WI38 (cell line): Measurements from ENCODE around the gene DPM3.

Experiments used
- H3K4me3 ChIP-seq: 2 replicates; pipeline ENCODE4 v1.5.1; 2011; ENCODE audit warnings: low read depth, mild to moderate bottlenecking, control low read depth, low read length
- TF ChIP-seq, protein P1 (sequence below): IDR thresholded peaks from 2 replicates; pipeline ENCODE4 v1.5.1; 2012; ENCODE audit warnings: low read depth, mild to moderate bottlenecking, control low read depth, low read length

The DPM3 gene

DNA sequence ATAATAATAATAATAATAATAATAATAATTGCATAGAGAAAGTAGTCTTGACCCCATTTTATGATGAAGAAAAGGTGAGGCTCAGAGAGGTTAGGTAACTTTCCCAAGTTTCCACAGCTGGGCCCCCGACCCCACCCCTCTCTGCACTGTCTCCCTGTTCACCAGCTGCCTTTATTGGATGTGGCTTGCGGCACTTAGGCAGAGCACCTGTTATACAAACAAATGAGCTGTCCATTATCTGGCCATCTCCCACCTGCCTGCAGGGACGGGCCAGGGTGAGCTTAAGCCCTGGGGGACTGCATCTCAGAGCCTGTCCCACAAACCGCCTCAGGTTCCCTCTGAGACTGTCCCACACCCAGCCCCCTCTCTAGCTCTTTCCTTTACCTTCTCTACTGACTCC lies 22.7 kb downstream of the DPM3 start:
- no peak overlapping the region for H3K4me3 ChIP-seq
- TF ChIP-seq, protein P1, sequence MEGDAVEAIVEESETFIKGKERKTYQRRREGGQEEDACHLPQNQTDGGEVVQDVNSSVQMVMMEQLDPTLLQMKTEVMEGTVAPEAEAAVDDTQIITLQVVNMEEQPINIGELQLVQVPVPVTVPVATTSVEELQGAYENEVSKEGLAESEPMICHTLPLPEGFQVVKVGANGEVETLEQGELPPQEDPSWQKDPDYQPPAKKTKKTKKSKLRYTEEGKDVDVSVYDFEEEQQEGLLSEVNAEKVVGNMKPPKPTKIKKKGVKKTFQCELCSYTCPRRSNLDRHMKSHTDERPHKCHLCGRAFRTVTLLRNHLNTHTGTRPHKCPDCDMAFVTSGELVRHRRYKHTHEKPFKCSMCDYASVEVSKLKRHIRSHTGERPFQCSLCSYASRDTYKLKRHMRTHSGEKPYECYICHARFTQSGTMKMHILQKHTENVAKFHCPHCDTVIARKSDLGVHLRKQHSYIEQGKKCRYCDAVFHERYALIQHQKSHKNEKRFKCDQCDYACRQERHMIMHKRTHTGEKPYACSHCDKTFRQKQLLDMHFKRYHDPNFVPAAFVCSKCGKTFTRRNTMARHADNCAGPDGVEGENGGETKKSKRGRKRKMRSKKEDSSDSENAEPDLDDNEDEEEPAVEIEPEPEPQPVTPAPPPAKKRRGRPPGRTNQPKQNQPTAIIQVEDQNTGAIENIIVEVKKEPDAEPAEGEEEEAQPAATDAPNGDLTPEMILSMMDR = no peak

GRCh38 chr1:155116113-155116764 lies 24.1 kb downstream of the DPM3 start:
- no peak overlapping the region for H3K4me3 ChIP-seq
- TF ChIP-seq, protein P1 = no peak

- no peak overlapping the region for H3K4me3 ChIP-seq
- TF ChIP-seq, protein P1 = no peak
Measured at GRCh38 chr1:155113450-155113980, 26.8 kb downstream of the DPM3 start.

DNA sequence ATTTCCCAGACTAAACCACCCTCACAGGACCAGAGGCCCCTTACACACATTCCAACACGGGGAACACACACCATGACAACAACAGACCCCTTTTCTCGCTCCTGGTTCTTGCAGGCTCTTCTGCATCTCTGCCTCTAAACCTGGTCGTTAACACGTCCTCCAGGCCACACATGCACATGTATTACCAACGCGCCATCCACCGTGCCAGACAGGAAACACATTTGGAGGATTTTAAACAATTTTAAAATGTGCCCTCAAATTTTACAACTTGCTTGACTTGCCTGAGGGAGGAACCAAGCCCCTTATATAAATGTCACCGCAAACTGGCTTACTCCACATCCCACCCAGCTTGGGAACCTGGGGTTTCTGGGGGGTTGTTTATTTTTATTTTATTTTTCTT lies 29.5 kb downstream of the DPM3 start:
- TF ChIP-seq, protein P1 = no peak

DNA sequence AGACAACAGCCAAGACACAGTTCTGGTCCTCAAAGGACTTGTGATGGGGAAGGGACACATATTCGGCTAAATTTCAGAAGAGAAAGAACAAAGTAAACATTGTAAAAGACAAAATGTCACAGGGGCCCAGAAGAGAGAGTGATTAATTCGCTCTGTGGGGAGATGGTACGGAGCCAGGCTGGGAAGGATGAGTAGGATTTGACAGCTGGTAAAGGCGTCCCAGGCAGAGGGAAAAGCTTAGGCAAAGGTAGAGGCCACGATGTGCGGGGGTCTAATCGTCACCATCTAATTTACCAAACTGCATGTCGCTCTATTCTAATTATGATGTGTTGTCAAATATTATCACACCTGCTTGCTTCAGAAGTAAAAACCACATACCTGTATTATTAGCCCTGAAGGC lies 29.9 kb downstream of the DPM3 start:
- no peak overlapping the region for H3K4me3 ChIP-seq
- TF ChIP-seq, protein P1 = no peak

More for the DNA sequence above, 29.5 kb downstream of the DPM3 start:
- H3K4me3 ChIP-seq = no peak overlapping the region

GRCh38 chr1:155108296-155108695 lies 32.0 kb downstream of the DPM3 start:
- no peak overlapping the region for H3K4me3 ChIP-seq
- TF ChIP-seq, protein P1 = no peak
